Activated CD8-positive, alpha-beta memory T cell treated with anti-CD3 and anti-CD28 coated beads, Interleukin-2, amount 50 U/mL, for 24 hours (primary cell): ENCODE results near the gene PRKG1.

Experiments used
- DNase-seq: peaks from one replicate; pipeline ENCODE4 v3.0.0-alpha.2; 2020; ENCODE audit errors: extremely low read depth

Gene PRKG1

GRCh38 chr10:52314822-52315552 lies 1240.7 kb downstream of the PRKG1 start:
- DNase-seq, result no peak

GRCh38 chr10:52316001-52316400 lies 1241.7 kb downstream of the PRKG1 start:
- no peak for DNase-seq

GRCh38 chr10:52316500-52316899 lies 1242.2 kb downstream of the PRKG1 start:
- no peak for DNase-seq

DNA sequence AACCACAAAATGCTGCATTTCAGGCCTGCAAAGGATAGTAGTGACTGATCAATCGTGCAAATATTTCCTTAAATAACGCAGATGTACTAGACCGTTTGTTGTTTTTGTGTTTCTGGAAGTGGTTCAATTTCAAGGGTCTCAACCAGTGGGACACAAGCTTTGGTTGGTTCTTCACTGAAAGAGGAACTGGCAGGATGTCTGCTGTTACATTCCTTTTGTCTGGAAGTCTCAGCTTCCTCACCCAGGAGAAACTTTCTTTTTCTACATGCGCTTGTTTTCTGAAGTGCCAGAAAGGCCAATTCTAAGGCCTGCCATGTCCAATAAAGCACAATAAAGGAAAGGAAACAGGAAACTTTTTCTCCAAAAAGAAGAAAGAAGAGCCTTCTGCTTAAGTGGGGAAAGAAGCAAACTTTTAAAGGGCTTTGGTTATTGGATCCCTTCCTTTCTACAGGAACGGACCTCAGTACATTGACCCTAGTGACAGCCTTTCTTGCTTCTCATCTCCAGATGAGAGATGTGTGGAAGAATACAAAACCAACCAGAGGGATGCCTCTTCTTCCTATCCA lies 1243.9 kb downstream of the PRKG1 start:
- no peak for DNase-seq

DNA sequence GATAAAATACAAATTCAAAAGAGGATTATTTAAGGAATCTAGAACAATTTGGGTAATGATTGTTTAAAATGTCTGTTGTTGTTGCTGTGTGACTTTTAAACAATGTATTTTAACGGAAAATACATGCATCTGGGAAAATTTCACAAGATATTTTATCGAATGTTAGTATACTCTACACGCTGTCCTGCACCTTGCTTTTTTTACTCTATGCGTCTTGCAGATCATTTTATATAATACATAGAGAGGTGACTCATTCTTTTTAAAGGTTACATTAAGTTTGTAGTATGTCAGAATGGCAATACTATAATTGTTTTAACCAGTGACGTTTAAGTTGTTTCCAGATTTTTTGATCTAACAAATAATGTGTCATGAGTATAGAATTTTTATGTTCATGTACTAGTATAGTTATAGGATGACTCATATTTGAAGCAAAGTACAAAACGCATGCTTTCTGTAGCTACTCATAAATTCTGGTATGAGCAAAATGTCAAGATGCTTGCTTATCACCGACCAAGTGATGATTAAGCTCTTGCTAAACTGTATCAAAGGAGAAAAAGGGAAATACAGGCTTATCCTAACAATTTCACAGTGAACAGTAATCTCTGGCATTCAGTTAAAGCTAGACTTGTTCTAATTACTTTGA lies 1244.7 kb downstream of the PRKG1 start:
- no peak for DNase-seq

- no peak for DNase-seq
These were observed 1245.6 kb downstream of the PRKG1 start for GRCh38 chr10:52319926-52320325.

DNA sequence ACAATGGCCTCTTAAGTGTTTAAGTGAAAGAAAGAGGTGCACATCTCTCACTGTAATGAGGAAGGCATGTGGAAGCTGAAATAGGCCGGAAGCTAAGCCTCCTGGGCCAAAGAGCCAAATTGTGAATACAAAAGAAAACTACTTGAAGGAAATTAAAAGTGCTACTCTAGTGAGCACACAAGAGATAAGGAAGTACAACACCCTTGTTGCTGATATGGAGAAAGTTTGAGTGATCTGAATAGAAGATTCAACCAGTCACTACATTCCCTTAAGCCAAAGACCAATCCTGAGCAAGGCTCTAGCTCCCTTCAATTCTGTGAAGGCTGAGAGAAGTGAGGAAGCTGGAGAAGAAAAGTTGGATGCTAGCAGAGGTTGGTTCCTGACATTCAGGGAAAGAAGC lies 1248.0 kb downstream of the PRKG1 start:
- no peak for DNase-seq

GRCh38 chr10:52322936-52323335 lies 1248.6 kb downstream of the PRKG1 start:
- DNase-seq, result no peak

DNA sequence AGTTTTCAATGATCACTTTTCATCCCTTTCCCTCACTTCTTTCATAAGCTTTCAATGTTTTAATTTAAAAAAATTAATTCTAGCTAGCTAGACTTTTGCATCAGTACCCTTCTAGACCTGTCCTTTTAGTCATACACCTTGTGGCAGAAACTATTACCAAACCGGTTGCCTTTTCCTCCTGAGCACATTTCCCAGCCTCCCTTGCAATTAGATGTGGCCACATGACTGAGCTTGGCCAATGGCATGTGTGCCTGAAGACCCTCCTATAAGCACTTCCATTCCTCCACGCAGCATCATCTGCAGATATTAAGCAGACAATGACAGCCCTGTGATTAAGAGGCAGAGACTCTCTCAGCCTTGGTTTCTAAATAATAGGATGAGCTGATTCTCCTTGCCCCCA lies 1252.1 kb downstream of the PRKG1 start:
- DNase-seq, result no peak

DNA sequence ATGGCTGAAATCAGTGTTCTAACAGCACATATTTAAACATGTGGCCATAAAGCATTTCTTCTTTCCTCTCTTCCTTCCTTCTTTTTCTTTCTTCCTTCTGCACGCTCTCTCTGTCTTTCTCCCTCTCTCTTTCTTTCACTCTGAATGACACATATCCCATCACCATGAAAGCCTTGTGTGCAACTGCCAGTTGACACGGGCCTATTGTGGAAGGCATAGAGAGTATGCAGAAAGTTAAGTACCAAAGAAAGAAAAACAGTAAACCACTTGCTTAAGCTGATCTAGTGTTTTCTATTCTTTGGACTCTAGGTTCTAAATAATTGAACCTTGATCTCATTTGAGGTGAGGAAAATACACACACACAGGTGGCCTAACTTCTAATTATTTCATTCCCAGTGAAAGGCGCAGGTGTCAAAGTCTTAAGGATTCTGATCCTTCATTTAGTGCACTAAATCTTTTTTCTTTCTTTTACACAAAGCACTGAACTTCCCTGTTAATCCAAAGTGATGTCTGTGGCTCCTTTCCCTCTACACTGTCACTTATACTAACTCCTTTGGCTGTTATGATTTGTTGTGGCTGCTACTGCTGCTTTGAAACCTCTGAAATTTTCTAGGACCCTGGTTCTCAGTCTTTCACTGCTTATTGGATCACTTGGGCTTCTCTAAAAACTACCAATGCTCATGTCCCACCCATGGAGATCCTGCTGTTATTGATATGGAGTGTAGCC lies 1257.5 kb downstream of the PRKG1 start:
- no peak for DNase-seq

DNA sequence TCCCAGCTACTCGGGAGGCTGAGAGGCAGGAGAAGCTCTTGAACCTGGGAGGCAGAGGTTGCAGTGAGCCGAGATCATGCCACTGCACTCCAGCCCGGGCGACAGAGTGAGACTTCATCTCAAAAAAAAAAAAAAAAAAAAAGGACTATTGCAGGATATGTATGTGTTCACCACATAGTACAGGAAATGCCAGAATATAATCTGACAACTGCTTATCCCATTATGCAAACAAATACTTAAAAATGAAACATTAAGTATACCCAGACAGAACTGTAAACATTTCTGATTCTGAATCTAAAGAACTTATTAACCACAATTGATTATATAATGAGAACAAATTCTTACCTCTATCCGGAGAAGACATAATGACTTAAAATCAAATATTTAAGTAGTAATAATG lies 1258.5 kb downstream of the PRKG1 start:
- DNase-seq, result no peak

GRCh38 chr10:52334595-52334994 lies 1260.3 kb downstream of the PRKG1 start:
- DNase-seq, result no peak

- no peak for DNase-seq
These were observed 1261.4 kb downstream of the PRKG1 start for GRCh38 chr10:52335665-52336064.

- DNase-seq, result no peak
These were observed 1262.9 kb downstream of the PRKG1 start for GRCh38 chr10:52337225-52337624.

DNA sequence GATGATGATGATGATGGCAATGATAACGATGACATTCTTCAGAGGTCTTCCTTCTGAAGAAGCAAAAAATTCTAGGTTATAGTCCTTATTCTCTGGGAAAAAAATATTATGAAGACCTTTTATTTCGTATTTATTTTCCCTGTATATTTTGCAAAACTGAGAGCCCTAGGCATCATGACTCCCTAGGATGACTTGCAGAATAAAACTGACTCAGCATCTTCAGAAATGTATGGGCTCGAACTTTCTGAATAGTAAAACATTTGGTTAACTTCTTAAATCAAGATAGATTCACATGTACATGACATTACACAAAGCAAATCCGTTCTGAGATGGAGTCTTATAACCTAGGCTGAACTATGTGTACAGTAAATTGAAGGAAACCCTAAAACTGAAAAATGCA lies 1269.2 kb downstream of the PRKG1 start:
- no peak for DNase-seq

DNA sequence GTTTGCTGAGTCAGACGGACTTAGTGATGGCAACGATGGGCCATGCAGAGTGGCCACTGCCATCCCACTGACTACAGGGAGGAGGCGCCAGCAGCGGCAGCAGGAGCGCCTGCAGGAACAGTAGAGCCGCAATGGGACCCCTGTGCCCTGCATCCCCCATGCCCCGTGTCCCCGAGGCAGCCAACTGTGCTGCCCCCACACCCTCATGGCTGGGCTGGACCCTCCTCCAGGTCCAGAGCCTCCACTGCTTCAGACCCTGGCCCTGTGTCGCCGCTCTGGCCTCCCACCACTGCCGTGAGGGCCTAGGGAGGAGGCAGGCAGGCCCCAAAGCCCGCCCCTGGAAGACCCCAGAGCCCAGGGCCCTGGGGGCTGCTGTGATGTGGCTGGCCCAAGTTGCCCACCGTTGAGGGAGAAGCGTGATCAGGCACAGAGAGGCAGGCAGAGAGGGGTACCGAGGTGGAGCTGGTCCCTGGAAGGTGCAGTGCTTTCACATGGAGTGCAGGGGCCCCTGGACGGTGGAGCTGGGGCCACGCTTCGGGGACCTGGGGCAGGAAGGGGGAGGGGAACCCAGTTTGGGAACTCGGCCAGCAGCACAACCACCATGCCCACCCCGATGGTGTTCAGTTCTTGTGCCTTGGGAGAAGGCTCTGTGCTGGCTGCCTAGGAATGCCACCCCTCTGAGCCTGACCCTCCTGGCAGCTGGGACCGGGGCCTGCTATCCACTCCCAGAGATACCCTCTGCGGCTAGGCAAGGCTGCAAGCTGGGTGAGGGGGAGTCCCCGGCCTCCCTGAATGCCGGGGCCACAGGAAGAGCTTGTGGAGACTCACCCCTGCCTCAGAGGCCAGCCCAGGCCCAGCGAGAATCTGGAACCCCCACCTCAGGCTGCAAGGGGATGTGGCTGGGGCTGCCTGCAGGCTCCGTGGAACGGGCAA lies 1272.4 kb downstream of the PRKG1 start:
- DNase-seq, result no peak

DNA sequence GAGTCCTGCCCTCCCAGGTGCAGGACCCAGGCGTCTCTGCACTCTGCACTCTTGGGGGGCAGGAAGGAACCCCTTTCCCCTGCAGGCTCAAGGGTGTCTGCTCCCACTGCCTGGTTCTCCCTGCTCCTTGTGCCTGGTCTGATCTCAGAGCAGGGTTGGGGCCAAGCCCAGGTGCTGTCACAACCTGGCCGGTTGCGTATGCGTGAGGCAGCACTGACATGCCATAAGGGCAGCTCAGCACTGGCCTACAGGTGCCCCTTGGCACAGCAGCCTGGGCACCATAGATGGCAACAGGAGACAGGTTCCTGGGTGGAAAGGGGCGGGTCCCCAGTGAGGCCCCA lies 1273.0 kb downstream of the PRKG1 start:
- no peak for DNase-seq
